Fibroblast of the aortic adventitia (primary cell): ENCODE results near the gene CYP26C1. TPM values are rescaled to one million over a fixed set of nuclear protein-coding genes. Genes with fewer than 3 reads are reported as not detected.

ENCODE experiments used
- DNase-seq: peaks from one replicate; pipeline ENCODE4 v3.0.0-alpha.2; 2010; ENCODE audit warnings: low read depth
- H3K4me3 ChIP-seq: 2 replicates; pipeline ENCODE4 v1.5.1; 2011; ENCODE audit warnings: low read depth, mild to moderate bottlenecking, control low read depth, low read length, moderate library complexity
- CTCF ChIP-seq: IDR thresholded peaks from 2 replicates; pipeline ENCODE4 v1.5.1; 2011; ENCODE audit warnings: mild to moderate bottlenecking, low read length, control low read depth, inconsistent platforms; ENCODE audit not compliant: insufficient read depth
- total RNA-seq: library from RNA; depleted of rRNA; stranded (reverse); fragments of >200 nt; gene quantifications from 2 replicates; pipeline ENCODE4 v1.2.3, GENCODE V29; 2012; ENCODE audit warnings: low replicate concordance

The CYP26C1 gene
- total RNA-seq, 1 donor = 0.09 TPM

GRCh38 chr10:93030409-93030808 lies 30.2 kb upstream of the CYP26C1 start:
- H3K4me3 ChIP-seq = no peak overlapping the region
- TF ChIP-seq CTCF = no peak
- peak; percentile 78 for DNase-seq

GRCh38 chr10:93032105-93032808 lies 28.3 kb upstream of the CYP26C1 start:
- H3K4me3 ChIP-seq = no peak overlapping the region
- DNase-seq = no peak
- TF ChIP-seq CTCF = no peak

- no peak for DNase-seq
- H3K4me3 ChIP-seq = no peak overlapping the region
- no peak for TF ChIP-seq CTCF
These were observed 27.8 kb upstream of the CYP26C1 start for GRCh38 chr10:93032809-93033137.

GRCh38 chr10:93034426-93034825 lies 26.2 kb upstream of the CYP26C1 start:
- no peak overlapping the region for H3K4me3 ChIP-seq
- DNase-seq = peak; percentile 70
- no peak for TF ChIP-seq CTCF

- TF ChIP-seq CTCF = no peak
- peak; percentile 10 for DNase-seq
- no peak overlapping the region for H3K4me3 ChIP-seq
These were observed 21.5 kb upstream of the CYP26C1 start for GRCh38 chr10:93039110-93039509.

GRCh38 chr10:93039721-93040120 lies 20.9 kb upstream of the CYP26C1 start:
- DNase-seq = peak; percentile 64
- peak; percentile 77 for TF ChIP-seq CTCF
- no peak overlapping the region for H3K4me3 ChIP-seq

GRCh38 chr10:93054486-93054885 lies 6.1 kb upstream of the CYP26C1 start:
- no peak overlapping the region for H3K4me3 ChIP-seq
- no peak for DNase-seq
- no peak for TF ChIP-seq CTCF
